GM21576 (cell line): Measurements from ENCODE around the gene TRAF1.
A peak's percentile ranks its signal among the peaks of the same experiment; 100 is the strongest.
"Not testable (repeated sequence)": the region's sequence is repeated elsewhere in the genome, so short reads cannot be mapped to it uniquely, and the experiment has no call there.

Experiments used
- ATAC-seq: cut with Tn5 transposase; IDR thresholded peaks from one replicate; pipeline ENCODE4 v1.9.1; 2021; ENCODE audit warnings: mild to moderate bottlenecking, moderate library complexity; ENCODE audit not compliant: unreplicated experiment

Gene TRAF1

GRCh38 chr9:120926397-120926928 is at the start of gene TRAF1:
Gene TRAF1, minus strand, starts transcription at chr9:120926796. Its CDS starts 721 bp downstream, at chr9:120926075.
- no peak for ATAC-seq

GRCh38 chr9:120974921-120975320 is 48.3 kb upstream of the TRAF1 start:
- ATAC-seq = no peak

- ATAC-seq = no peak
These were observed 47.6 kb upstream of the TRAF1 start for GRCh38 chr9:120974181-120974580.

- no peak for ATAC-seq
These were observed 45.3 kb upstream of the TRAF1 start for GRCh38 chr9:120971938-120972337.

- ATAC-seq = not testable (repeated sequence)
These were observed 44.9 kb upstream of the TRAF1 start for GRCh38 chr9:120971471-120971870.

- ATAC-seq = no peak
These were observed 43.6 kb upstream of the TRAF1 start for GRCh38 chr9:120970244-120970643.

- no peak for ATAC-seq
These were observed 39.4 kb upstream of the TRAF1 start for GRCh38 chr9:120966013-120966369.

GRCh38 chr9:120965344-120966012 is 38.9 kb upstream of the TRAF1 start:
- ATAC-seq = no peak

GRCh38 chr9:120961936-120962335 is 35.3 kb upstream of the TRAF1 start:
- no peak for ATAC-seq

GRCh38 chr9:120960001-120960400 is 33.4 kb upstream of the TRAF1 start:
- no peak for ATAC-seq

- no peak for ATAC-seq
These were observed 30.3 kb upstream of the TRAF1 start for GRCh38 chr9:120956862-120957261.

- ATAC-seq = no peak
These were observed 25.5 kb upstream of the TRAF1 start for GRCh38 chr9:120951960-120952618.

- no peak for ATAC-seq
These were observed 24.1 kb upstream of the TRAF1 start for GRCh38 chr9:120950421-120951388.

- no peak for ATAC-seq
These were observed 22.7 kb upstream of the TRAF1 start for GRCh38 chr9:120949290-120949689.

- ATAC-seq = no peak
These were observed 22.2 kb upstream of the TRAF1 start for GRCh38 chr9:120948824-120949223.

GRCh38 chr9:120947222-120947621 is 20.6 kb upstream of the TRAF1 start:
- ATAC-seq = no peak

- no peak for ATAC-seq
These were observed 19.7 kb upstream of the TRAF1 start for GRCh38 chr9:120946259-120946658.

GRCh38 chr9:120944948-120945347 is 18.4 kb upstream of the TRAF1 start:
- no peak for ATAC-seq

GRCh38 chr9:120944434-120944843 is 17.8 kb upstream of the TRAF1 start:
- ATAC-seq = peak; percentile 99

- ATAC-seq = no peak
These were observed 15.8 kb upstream of the TRAF1 start for GRCh38 chr9:120942186-120943001.
